Activated gamma-delta T cell (primary cell): ENCODE results near the gene AKAP6.

Experiments
- DNase-seq: peaks from one replicate; lab custom pipeline; 2025; lab: John Stamatoyannopoulos, UW

The AKAP6 gene

DNA sequence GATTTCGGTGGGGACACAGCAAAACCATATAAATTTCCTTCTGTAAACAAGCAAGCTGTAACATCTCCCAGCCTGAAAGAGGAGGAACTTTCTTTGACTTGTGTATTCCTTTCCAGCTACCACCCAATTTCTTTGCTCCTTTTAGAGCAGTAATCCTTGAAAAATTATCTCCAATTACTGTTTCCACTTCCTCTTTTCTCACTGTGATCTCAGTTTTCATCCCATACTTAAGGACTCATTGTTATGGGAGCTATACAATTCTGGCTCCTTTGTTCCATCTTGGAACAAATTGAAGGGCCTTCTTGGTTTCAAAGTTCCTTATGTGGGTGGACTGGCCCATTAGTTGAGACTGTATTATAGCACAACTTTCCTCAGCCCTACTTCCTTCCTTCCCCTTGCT lies 152.6 kb downstream of the AKAP6 start:
- no peak for DNase-seq

DNA sequence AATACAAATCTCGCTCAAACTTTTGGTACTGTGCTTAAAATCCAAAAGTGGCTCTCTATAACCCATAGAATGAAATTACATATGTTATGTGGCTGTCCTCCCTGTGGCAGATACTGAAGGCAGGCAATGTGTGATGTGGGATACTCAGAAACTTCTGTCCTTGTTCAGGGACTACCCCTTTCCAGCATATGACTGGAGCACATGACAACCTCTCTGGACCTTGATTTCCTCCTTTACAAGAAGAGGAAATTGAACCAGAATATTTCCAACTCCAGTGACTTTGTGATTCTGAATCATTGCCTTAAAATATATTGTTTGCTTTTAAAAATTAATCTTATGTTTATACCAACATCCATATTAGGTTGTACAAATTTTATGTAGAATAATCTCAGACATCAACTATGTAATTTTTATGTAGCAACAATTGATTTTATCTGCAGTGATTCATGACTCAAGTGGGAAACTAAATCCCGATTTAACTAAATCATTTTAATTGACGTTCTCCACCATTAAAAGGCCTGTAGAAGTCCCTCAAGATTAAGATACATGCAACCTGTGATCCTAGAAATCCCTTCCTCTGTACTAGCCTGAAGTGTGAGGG lies 162.4 kb downstream of the AKAP6 start:
- no peak for DNase-seq

DNA sequence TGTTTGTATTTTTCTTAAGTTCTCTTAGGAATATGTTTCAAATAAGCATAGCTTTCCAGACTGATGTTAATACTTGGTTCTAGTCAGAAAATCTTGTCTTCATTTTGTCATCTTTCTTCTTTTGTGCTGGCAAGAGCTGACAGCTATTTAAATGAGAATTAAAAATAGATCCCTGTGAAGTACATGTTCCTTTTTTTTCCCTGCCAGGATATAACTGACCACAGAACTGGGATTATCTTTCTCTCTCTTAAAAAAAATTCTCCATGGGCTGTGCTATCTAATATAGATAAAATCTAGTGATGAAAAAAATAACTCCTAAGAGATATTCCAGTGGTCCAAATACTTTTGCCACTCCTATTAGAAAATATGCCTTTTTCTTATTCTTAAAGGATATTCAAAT lies 163.4 kb downstream of the AKAP6 start:
- no peak for DNase-seq

DNA sequence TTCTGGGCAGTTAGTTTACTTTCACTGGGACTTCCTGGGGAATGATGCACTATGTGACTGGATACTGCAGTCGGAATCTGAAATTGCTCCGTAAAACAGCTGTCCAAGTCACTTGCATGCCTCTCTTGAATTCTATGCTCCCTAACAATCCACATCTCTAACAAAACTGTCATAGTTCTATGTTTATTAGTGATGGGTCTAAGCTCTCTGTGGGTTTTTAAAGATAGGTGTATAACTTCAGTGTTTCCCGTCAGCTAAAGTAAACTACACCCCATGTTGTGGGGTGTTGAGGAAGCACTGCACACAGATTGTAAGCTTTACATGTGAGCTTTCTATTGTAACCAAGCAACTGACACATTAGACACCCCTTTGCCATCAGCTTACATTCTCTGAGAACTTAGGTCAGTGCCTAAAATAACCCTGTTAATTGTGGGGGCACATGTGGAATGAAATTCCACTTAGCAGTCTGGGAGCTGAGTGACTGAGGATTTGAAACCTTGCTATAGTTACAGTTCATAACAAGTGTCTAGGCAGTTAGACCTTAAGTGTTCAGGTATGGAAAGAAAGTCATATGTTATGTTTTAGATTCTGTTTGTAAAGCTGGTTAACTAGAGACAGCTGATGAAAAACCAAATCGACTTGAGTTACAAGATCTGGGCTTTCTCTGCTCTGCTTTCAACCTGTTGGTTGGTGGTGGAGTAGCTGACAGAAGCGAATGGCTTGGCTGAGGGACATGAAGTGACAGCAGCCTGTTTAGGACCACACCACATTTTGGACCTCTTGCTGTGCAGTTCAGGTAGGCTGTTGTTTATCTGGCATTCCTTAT lies 165.7 kb downstream of the AKAP6 start:
- DNase-seq, result no peak

DNA sequence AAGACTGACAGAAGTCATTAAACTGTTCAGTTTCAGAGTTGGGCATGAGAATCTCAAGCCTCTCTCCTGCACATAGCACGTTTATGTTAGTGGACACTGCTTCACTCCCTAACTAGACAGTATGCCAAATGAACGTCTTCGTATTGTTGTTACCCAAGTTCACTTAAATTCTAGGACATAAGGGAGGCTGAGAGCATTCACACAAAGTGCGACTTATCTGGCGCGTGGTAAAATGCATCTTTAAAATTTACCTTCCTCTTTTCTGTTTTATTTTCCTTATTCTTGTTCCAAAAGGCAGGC lies 166.3 kb downstream of the AKAP6 start:
- no peak for DNase-seq

DNA sequence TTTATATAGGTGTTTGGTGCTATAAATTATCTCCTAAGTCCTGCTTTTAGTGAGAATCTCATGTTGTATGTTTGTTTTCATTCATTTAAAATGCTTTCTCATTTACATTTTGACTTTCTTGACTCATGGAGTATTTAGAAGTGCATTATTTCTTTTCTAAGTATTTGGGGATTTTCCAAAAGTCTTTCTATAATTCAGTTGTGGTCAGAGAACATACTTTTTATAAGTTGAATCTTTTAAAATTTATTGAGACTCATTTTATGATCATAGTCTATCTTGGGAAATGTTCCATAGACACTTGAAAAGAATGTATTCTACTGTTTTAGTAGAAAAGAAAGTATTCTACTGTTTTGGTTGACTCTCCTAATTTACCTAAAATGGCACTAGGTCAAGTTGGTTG lies 168.2 kb downstream of the AKAP6 start:
- no peak for DNase-seq

DNA sequence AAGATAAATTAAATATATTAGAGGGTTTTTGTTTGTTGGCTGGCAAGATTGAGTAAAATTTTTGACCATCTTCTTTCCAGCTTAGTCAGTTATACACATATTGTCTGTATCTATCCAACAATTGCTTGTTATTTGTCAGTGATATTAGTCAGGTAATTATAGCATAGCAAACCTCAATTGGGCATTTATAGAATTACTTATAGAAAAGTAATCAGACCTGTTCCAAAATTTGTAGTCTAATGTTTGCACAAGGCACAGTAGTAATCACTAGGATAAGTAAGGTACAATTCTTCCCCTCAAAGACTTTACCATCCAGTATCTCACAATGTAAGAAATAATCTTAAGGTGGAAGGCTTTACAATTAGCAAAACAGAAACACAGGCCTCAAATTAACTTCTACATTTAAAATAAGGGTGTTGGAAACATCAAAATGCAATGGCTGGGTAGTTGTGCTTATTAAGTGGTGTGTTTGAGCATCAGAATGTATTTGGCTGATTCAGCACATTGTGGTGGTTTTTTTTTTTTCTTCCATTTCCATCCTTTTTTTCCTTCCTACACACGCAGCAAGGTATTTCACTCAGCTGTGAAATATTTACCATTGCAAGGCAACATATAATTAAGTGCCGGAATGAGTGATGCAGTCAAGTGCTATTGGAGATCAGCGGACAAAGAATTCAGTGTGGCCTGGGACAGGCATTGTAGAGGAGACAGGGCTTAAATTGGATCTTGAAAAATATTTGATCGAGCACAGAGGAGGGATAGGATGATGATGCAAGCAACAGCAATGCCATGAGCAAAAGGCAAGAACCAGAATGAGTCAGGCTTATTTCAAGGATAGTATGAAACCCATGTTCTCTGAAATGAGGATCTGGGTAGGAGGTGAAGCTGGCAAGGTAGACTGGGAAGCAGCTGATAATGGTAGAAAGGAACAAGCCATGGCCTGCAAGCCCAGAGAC lies 178.2 kb downstream of the AKAP6 start:
- no peak for DNase-seq

DNA sequence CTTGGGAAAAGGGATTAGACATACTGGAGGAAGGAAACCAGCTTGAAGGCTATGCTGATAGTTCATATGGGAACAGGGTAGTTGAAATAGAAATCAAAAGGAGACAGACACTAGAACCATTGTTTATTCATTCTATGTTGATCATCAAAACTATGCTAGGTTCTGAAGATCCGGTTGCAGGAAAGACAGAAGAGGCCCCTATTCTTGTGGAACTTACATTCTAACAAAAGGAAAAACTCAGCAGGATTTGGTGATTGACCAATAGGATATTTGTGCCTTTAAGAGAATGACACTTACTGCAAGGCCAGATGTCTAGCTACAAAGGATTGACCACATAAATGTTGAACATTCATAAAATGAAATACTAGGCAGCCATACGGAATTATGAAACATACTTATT lies 179.2 kb downstream of the AKAP6 start:
- DNase-seq, result no peak

DNA sequence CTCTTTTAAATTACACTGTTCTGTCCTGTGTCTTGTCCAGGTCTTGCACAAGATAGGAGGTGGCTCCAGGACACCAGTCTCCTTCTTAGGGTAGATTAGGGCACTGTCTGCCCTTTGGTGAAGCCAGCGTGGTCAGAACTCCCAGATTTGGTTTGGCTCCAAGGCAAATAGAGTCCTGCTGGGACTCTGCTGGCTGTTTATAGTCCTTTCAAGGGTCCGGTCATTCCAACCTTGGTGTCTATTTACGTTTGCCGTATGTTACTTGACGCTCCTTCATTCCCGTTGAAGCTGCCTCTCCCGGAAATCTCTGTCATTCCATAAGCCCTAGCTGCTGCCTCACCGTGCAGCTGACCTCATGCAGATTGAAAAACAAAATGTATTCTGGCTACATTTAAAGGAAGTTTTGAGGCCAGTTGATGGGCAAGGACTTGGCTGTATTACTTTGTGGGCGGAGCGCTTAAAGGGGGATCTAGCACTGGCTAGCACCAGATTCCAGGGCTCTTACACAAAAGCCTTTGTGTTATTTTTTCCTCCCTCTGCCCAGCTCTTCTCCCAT lies 180.6 kb downstream of the AKAP6 start:
- DNase-seq, result no peak

DNA sequence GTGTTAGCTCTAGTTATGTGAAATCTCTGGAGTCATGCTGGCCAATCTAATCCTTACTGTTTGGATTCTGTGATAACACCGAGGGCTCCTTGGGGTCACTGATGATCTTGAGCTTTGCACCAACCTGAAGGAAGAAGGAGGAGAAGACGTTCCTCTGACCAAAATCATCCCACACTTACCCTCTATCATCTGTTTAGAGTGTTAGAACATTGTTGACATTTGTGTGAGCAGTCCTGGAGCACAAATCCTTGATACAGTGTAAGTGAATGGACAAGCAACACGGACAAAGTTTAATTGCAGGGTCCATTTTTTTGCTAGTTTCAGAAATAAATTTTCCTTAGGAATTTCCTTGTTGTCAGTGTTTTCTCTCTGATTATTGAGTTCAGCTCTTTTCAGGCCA lies 181.7 kb downstream of the AKAP6 start:
- DNase-seq, result no peak

DNA sequence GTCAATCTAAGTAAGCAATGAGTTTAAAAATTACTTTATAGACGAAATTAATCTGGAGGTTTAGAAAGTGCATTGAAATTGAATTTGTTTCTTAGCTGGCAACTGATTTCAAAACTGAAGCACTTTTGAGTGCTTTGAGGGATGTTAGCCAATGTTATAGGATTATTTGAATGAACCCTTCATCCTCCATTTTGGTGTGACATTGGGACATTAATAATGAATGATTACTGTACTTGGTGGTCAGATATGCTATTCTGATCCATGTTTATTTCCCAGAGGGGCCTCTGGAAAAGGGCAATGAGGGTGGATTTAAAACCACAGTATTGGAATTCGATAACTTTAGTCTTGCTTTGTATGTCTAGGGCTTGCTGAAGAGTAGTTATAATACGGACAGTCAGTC lies 183.2 kb downstream of the AKAP6 start:
- DNase-seq, result no peak

DNA sequence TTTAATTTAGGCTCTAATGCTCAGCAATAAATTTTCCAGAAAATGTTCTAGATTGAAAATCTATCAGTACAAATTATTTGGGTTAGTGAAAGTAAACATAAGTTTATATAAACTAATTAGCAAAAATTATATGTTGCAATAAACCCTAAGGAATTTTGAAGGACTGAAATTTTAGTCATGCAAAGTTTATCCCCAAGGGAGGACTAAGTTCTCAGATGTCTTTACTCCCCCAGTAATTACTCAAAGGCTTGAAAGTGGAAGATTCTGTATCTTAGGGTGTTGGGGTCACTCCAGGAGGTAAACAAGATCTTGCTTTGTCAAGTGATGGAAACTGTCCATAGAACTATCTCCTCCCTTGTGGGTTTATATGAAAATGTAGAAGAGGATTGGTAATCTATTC lies 183.7 kb downstream of the AKAP6 start:
- no peak for DNase-seq

DNA sequence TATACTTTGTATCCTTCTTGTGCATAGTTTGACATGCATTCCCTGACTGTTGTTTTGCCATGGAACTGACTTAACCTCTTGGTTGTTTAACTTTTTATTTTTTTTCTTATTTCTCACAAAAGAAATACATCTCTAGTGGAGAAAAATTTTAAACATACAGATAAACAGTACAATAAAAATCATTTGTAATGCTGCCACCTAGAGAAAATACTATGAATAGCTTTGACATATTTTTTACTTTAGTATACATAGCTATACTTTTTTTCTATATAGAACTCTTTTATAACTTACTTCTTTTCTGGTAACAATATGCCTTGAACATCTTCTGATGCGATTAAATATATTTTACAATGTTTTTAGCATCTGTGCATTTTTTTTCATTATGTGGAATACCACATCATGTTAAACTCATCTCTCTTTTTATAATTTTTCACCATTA lies 184.5 kb downstream of the AKAP6 start:
- no peak for DNase-seq

DNA sequence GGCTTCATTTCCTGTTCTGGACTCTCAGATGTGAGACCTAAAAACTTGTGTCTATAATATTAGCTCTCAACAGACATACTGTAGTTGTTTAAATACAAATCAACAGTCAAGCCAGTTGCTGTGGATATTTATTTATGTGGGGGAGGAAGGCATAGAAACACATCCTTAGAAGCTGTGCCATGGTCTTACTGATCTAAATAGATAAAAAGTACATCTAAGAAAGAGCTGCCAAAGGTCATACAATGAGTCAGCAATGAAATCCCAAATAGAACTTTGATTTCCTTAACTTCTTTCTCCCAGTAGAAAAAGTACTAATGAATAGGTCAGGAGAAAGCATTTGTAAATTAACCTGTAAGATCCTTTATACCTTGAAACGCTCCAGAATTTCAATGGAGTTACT lies 185.1 kb downstream of the AKAP6 start:
- DNase-seq, result no peak

DNA sequence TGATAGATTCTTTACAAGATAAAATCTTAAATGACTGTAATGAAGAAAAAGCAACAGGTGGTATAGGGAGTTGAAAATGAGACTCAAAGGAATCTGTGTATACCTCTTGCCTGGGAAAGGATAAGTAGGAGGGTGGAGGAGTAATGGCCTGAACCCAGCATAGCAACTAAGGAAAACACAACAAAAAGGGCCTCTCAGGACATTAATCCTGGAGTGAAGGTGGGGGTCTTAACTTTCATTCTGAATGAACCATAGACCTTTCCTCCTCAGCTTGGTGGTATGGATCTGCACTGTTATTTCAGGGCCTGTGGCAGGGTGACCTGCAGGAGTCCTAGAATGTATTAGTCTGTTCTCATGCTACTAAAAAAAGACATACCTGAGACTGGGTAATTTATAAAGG lies 185.6 kb downstream of the AKAP6 start:
- no peak for DNase-seq

DNA sequence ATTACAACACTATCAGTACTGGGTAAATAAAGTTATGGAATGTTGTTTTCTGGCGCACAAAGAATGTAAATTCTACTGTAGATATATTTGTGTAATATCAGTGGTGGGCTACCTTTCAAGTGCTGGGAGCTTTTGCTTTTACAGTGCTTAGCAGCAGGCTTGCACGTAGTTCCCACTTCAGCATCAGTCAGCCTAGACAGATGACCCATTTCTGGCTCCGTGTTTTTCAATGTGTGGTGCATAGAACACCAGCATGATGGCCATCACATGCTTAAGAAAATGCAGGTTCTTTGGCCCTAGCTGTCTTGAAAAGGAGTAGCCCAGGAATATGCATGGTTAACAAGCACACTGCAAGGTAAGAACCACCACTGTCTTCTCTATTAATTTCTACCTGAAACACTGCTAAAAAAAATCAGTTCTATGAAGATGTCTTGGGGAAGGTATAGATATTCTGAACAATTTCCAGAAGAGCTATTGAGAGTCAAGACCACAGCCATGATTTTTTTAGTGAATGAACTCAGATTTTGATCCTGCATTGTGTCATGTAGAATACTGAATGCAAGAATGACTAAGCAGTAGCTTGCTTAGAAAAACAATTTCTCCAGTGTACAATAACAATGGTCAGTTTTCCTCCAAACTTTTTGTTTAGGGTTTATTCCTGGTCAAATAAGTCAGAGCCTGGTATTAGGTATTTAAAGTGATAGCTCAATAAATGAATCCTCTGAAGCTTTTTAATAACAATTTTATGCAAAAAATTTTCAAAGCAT lies 195.7 kb downstream of the AKAP6 start:
- DNase-seq, result no peak

DNA sequence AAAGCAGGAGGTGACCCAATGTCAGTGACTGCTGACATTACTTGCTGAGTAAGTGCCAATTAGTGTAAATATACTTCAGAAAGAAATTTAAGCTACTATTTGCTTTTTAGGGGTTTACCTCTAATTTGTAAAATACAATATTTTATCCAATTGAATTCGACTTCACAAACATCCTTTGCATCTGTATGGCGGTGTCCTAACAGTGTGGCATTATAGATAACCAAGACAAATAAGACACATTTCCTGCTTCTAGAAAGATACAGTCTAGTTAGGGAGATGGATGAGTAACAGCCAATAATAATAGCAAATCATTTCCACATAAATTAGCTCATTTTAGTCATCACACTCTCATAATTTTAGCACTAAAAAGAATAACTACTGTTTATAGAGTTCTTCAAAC lies 196.5 kb downstream of the AKAP6 start:
- no peak for DNase-seq

DNA sequence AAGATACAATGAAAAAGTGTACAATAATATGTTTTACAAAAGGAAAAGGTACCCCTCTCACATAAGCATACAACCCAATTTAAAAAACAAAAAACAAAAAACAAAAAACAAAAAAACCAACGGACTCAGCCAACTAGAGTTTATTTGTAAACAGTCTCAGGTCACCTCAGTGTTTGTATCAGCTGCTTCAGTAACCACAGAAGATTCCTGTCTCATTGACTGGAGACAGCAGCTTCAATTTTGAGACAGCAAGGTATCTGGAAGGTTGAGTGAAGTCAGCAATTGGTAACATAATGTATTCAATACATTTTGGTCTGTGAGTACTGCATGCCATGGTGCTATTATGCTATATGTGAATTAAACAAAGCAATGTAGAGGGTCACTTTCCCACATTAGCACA lies 201.7 kb downstream of the AKAP6 start:
- no peak for DNase-seq

DNA sequence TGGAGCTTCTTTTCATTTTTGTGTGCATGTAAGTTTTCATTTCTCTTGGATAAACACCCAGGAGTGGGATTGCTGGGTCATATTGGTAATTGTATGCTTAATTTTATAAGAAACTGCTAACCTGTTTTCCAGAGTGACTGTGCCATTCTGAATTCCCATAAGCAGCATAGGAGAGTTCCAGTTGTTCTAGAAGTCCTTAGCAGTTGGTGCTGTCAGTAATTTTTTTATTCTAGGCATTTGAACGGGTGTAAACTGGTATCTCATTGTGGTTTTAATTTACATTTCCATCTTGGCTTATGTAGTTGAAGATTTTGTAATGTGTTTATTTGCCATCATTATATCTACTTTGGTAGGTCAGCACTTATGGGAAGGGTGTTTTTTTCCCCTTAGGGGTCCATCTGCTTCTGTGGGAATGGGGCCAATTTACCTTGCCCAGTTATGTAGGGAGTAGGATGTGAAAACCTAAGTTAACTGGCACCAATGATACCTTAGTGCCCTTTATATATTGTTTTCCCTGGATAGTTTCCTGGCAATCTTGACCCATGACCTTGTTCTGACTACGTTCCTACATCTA lies 202.9 kb downstream of the AKAP6 start:
- DNase-seq, result no peak

DNA sequence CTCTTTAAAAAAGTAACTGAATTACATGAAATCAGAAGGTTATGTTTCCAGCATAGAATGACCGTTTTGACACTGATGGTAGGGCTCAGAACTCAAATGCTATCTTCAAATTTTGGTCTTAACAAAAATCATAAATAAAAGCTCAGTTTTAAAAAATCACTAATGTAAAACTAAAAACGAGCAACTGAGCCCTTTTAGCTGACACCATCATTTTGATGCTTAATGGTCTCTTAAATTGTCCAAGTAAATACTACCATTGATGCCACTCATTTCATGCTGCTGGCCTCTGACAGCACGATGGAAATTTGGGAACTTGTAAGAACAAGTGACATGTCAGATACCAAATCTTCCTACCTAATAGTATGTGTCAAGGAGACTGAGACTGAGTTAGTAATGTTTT lies 205.0 kb downstream of the AKAP6 start:
- DNase-seq, result no peak

DNA sequence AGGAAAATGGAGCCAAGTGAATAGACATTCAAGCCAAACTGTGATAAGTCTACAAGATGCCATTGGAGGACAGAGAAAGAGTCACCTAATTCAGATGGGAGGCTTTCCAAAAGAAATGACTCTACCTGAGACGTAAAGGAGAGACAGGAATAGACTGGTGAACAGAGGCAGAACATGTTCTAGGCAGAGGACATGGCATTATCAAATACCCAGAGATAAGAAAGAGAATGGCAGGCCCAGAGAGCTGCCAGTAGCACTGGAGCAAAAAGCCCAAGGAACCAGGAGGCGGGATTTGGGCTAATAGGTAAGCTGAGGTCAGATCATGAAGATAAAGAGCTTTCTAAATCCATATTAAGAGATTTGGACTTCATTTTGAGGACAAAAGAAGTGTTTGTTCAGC lies 207.1 kb downstream of the AKAP6 start:
- DNase-seq, result no peak
